Measurements from ENCODE around the gene RTRAF.

RTRAF gene

DNA sequence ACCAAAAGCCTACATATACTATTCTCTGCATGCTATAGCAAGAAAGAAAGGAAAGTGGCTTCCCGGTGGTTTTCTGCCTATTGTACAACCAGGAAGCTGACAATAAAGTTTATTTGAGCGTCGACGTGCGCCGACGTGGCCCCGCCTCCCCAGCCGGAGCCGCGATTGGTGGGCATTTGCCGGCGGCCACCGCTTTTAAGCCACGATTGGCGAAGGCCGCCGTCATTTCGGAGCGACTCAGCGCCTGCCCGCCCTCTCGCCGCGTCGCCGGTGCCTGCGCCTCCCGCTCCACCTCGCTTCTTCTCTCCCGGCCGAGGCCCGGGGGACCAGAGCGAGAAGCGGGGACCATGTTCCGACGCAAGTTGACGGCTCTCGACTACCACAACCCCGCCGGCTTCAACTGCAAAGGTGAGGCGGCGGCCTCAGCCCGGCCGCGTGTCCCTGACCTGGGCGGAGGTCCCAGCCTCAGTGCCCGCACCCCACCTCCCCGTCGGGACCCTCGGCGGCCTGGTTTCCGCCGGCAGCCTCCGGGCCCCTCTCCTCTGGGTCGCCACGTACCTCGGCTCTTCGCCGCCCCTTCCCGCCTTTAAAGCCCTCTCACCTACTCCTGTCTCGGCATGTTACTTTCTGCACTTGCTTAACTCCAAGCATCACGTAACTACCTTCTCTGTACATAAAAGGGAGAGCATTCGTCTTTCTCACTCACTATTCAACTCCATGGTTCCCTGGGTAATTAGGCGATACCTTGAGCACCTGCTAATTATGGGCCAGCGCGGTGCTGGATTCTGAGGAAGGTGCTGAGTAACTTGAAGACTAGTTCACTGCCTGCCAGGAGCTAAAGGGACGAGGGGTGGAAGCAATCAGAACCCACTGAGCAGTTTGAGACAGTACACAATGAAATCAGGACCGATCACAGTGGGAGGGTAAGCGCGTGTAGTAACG lies at the start of gene RTRAF:
Gene RTRAF, plus strand, starts transcription at position 254 of the 942 bp plus-strand sequence. Its CDS starts 94 bp downstream, at position 348.
- DNase-seq (ENCODE audit: low spot score), result peak; percentile 93

DNA sequence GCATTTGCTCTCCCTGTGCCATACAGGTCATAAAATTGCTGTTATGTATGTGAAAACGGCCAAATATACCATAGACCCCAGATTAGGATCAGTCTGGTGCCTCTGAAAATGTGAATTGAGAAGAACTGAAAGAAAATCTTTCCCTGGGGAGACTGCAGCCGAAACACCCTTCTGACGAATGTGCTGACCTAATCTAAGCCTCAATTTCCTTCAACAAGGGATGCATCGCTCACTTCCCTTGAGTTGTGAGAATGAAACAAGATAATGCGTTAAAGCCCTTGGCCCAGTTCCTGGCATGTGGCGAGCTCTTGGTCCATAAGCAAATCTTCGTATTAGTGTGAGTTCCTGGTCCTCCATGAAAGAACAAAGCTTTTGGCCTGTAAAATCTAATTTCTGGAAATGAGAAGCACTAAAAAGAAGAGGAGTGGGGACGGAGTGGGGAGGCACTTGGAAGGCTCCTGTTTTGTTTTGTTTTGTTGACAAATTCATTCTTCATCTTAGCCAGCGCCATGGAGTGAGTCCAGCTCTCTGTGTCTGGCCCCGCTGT lies 49.5 kb upstream of the RTRAF start:
- no peak for DNase-seq (ENCODE audit: low spot score)

DNA sequence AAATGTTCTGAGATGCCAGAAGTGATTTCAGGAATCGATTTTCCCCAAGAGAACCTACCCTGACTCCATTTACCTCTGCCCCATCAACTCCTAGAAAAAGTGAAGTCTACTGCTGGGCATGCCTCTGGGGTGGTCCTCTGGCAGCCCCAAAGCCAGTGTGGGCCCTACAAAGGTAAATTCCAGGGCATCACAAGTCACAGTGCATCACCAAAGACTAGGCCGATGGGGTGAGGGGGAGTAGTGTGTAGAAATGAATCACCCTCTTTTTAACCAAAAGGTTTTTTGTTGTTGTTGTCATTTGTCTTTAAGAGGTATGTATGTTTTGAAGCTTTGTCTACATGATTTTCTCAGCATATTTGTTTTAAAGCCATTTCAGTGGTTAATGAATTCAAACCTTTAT lies 46.4 kb upstream of the RTRAF start:
- DNase-seq (ENCODE audit: low spot score), result no peak

DNA sequence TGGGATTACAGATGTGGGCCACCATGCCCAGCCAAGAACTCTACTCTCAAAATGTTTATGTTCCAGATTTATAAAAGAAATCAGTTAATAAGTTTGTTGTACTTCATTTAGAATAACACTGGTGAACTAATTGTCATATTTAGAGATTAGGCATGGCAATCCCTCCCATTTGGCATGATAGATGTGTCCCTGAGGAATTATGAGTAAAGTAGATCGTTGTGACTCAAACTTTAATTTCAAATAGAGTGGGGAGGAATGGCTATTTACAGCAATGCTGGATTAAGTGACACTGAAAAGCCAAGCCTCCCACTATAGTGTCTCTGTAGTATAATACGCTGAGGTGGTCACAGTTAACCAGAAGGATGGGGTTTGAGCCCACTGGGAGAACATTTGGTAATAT lies 39.3 kb upstream of the RTRAF start:
- no peak for DNase-seq (ENCODE audit: low spot score)

DNA sequence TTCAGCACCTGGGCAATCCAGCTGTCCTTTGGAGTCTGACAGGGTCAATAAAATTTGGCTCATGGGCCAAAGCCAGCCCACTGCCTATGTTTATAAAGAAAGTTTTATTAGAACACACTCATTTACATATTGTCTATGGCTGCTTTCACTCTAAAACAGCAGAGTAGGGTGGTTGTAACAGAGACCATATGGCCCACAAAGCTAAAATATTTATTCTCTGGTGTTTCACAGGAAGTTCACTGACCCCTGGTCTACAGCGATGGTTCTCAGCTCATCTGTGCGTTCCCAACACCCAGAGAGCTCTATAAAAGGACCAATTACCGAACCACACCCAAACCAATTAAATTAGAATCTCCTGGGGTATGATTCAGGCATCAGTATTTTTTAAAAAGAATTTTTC lies 37.7 kb upstream of the RTRAF start:
- DNase-seq (ENCODE audit: low spot score), result no peak

DNA sequence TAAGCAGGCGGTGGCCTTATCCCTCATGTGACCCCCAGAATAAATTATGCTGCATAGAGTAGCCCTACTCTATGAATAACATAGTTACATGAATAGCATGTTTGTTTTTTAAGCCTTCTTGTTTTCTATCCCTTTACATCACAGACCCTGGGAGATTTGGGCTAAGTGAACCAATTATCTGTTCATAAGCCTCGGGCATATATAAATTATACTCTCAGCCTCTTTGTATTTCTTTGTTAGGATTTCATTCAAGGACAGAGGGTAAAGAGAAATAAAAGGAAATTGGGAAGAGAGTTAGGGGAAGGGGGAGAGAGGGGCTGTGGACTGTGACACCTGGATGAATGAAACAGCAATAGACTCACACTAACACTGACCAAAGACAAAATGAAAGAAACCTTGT lies 35.3 kb upstream of the RTRAF start:
- DNase-seq (ENCODE audit: low spot score), result no peak

GRCh38 chr14:51954657-51955056 lies 34.7 kb upstream of the RTRAF start:
- no peak for DNase-seq (ENCODE audit: low spot score)

DNA sequence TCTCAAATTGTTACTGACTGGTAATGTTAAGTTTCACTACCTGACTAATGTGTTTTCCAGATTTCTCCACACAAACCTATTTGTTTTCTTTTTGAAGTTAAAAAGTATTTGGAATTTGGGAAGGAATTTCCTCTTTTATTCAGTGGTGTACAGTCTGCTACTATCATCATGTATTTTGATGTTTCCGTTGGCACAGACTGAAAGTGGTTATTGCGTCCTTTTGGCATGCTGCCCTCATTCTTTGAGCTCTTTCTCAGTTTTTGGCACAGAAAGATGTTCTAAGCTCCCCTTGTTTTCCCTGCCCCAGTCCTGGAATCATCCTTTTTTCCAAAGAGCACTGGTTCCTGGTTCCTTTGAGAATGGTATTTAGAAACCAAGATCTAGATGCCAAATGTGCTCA lies 31.4 kb upstream of the RTRAF start:
- no peak for DNase-seq (ENCODE audit: low spot score)

- DNase-seq (ENCODE audit: low spot score), result no peak
Observed at GRCh38 chr14:51959928-51960327, 29.4 kb upstream of the RTRAF start.

DNA sequence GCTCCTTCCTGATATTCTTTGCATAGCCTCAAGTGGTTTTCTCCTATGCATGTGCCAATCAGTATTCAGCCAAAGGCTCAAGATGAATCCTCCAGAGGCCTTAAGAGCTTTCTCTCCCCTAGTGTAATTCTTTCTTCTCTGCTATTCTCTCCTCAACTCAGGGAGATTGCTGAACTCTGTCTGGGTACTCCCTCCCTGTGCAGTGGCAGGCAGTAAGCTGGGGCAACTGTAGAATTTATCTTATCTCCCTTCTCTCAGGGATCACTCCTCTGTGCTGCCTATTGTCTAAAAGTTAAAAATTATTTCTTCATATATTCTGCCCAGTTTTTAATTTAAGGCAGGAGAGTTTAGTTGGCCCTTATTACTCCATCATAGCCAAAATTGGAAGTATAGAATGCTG lies 28.5 kb upstream of the RTRAF start:
- DNase-seq (ENCODE audit: low spot score), result no peak

DNA sequence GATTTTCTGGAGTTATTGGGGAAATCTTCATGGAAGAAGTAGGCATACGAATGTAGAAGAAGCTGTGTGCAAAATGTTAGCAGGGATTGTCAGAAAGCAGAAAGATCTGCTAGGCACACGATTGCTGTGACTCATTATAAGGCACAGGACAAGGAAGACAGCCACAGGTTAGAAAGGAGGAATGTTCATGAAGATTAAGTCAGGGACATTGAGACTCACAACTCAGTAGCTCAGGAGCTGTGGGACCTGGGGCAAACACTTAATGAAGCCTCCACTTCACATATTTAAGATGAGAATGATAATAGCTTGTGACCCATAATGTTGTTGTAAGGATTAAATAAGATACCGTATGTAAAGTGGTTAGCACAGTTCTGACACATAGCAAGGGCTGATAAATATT lies 26.6 kb upstream of the RTRAF start:
- no peak for DNase-seq (ENCODE audit: low spot score)

DNA sequence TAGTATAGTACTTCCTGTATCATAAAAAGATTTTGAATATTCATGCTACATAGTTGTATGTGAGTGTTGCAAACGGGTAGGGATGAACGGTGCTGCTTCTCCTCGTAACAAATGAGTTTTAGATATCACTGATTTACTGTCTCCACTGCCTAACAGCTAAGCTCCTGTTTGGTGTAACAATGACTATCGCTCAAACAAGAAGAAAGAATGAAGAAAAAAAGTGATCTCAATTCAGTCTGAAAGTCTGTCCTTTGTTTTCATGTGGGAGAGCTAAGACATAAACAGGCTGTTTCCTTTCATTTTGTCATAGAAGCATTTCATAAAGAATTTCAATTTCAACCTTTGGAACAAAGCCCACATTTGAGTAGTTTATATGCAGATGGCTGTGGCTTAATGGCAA lies 26.1 kb upstream of the RTRAF start:
- no peak for DNase-seq (ENCODE audit: low spot score)

GRCh38 chr14:51967521-51967920 lies 21.8 kb upstream of the RTRAF start:
- DNase-seq (ENCODE audit: low spot score), result no peak

DNA sequence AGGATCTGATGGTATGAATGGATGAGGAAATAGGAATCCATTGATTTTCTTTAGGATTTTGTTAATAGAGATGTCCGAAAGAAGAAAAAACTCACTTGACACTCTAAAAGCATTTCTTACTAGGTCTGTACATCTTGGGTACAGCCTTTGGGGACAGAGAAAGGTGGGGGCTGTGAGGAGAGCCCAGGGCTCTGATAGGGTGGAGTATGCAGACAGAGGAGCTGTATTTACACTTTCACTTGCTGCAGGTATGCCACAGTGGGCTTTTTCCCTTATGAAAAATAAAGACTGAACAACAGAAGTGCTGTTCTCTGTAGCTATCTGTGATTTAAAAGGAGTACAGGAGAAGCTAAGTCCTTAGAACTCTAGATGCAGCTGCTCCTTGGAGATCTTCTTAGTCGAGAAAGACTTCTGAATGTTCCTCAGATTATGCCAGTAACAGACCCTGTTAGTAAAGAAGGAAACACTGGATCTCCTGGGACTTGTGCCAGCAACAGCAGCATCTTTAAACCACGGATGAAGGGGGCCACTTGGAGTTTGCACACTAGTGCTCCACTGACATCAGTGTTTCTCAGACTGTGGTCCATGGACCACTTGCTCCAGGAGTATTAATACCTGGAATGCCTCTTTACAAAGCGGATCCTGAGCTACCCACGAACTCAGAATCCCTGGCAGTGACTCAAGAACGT lies 19.4 kb upstream of the RTRAF start:
- no peak for DNase-seq (ENCODE audit: low spot score)

- DNase-seq (ENCODE audit: low spot score), result no peak
Observed at GRCh38 chr14:51972566-51972965, 16.8 kb upstream of the RTRAF start.

GRCh38 chr14:51977075-51977474 lies 12.3 kb upstream of the RTRAF start:
- DNase-seq (ENCODE audit: low spot score), result no peak

- DNase-seq (ENCODE audit: low spot score), result no peak
Observed at GRCh38 chr14:51978681-51979085, 10.7 kb upstream of the RTRAF start.

- peak; percentile 67 for DNase-seq (ENCODE audit: low spot score)
Observed at GRCh38 chr14:51979088-51979709, 10.1 kb upstream of the RTRAF start.

DNA sequence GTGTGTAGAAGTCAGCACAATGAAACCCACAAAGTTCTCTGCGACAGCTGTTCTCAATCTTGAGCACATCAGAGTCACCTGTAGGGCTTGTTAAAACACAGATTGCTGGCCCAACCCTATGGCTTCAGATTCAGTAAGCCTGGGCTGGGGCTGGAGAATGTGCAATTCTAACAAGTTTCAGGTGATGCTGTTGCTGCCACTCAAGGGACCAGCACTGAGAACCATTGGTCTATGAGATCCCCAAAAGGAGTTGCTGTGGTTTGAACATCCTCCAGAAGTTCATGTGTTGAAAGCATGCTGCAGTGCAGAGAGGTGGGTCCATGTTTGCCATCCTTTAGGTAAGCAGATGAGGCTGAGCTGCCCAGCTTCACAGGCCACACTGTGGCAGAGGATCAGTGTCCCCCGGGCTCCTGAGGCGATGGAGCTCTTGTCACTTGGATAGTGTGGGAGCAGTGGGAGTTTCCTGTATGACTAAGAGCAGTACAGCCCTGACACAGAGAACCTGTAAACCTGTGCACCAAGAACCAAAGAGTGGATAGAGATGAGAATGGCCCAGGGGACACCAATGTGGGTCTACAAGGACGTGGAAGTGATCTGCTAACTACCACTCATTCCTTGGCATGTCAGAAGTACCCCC lies 8.0 kb upstream of the RTRAF start:
- DNase-seq (ENCODE audit: low spot score), result no peak

GRCh38 chr14:51988221-51988620 lies 1.1 kb upstream of the RTRAF start:
- no peak for DNase-seq (ENCODE audit: low spot score)

- DNase-seq (ENCODE audit: low spot score), result no peak
Observed at GRCh38 chr14:51990488-51990887, 1.1 kb downstream of the RTRAF start.

GRCh38 chr14:51993285-51993920 lies 4.1 kb downstream of the RTRAF start:
- no peak for DNase-seq (ENCODE audit: low spot score)

All from RKO (cell line).